ENCODE results near the gene RUFY4.
"Not testable (repeated sequence)": the region's sequence is repeated elsewhere in the genome, so short reads cannot be mapped to it uniquely, and the experiment has no call there.

RUFY4 gene

DNA sequence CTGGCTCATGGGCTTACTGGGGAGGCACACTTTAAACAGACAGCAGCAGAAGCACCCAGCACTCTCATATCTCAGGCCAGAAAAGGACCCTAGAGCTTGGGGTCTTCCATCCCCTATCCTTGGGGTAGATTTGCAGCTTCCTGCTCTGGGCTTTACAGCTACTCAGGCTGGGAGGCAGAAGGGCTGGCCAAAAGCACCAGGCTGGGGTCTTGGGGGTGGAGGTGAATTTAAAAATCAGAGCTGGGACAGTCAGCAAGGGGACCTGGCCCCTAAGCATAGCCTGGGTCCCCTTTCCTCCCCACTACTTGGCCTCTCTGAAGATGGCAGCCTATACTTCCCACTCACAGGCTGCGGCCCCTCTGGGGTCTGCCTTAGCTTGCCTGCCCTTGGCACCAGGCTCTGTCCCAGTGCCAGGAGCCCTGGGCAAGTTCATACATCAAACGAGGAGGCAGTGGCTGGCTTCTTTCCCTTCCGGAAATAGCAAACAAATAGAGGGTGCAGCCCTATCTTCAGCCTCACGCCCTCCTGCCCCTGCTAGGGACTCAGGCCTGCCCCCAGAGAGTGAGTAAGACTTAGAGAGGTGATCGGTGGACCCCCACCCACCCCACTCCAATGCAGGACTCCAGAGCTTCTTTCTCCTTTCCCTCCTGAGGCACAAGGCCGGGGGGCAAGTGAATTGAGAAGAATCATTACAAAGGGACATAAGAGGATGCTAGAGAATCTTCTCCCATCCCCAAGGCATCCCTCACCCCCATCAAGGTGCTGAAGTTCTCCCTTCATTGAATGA is 40.3 kb upstream of the RUFY4 start:
- no peak overlapping the region for H3K4me3 Mint-ChIP-seq
- H3K36me3 Mint-ChIP-seq, result no peaks in the 10 kb centered on the region
- H3K4me1 Mint-ChIP-seq (ENCODE audit: low read depth), result no peaks in the 10 kb centered on the region
- no peaks in the 10 kb centered on the region for H3K27me3 Mint-ChIP-seq
- no peak overlapping the region for H3K27ac Mint-ChIP-seq
- no peaks in the 10 kb centered on the region for H3K9me3 Mint-ChIP-seq (ENCODE audit: low read depth)

- Mint-ChIP-seq H3K27ac (no peak overlapping the region), H3K9me3 (ENCODE audit: low read depth) (no peaks in the 10 kb centered on the region), H3K36me3 (no peaks in the 10 kb centered on the region), H3K4me1 (ENCODE audit: low read depth) (peaks cover 6% of the 10 kb centered on the region), H3K27me3 (no peaks in the 10 kb centered on the region), H3K4me3 (no peak overlapping the region)
These were observed 39.4 kb upstream of the RUFY4 start for GRCh38 chr2:218029366-218030360.

DNA sequence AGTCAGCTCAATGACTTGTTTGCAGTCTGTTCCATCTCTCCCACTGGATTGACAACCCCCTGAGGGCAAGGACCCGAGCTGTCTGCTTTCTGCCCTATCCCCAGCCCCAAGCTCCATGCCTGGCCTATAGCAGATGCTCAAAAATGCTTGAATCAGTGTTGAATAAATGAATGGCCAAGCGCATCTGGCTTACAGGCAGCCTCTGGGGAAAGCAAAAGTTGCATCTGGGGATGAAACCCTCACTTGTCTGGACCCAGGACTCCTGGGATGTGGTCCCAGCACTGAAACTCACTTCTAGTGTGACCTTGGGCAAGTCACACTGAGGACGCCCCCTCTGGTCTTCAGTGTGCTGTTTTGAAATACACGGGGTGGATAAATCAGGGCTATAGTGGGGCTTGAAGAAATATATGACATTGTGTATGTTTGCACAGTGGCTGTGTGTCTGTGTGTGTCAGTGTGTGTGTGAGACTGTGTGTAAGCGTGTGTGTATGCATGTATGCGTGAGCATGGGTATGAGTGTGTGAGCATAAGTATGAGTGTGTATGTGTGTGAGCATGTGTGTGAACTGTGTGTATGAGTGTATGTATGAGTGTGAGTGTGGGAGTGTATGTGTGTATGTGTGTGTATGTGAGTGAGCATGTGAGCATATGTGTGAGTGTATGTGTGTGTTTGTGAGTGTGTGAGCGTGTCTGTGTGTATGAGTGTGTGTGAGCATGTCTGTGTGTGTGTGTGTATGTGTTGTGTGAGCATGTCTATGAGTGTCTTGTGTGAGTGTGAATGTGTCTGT is 38.5 kb upstream of the RUFY4 start:
- H3K27me3 Mint-ChIP-seq, result no peaks in the 10 kb centered on the region

GRCh38 chr2:218031261-218031660 is 37.8 kb upstream of the RUFY4 start:
- Mint-ChIP-seq H3K27me3 (no peaks in the 10 kb centered on the region), H3K9me3 (ENCODE audit: low read depth) (no peaks in the 10 kb centered on the region), H3K4me1 (ENCODE audit: low read depth) (peaks cover 9% of the 10 kb centered on the region), H3K4me3 (no peak overlapping the region), H3K36me3 (no peaks in the 10 kb centered on the region), H3K27ac (no peak overlapping the region)

More for the DNA sequence above, 38.5 kb upstream of the RUFY4 start:
- no peaks in the 10 kb centered on the region for H3K36me3 Mint-ChIP-seq
- peaks cover 9% of the 10 kb centered on the region for H3K4me1 Mint-ChIP-seq (ENCODE audit: low read depth)
- H3K27ac Mint-ChIP-seq, result no peak overlapping the region
- no peak overlapping the region for H3K4me3 Mint-ChIP-seq
- H3K9me3 Mint-ChIP-seq (ENCODE audit: low read depth), result no peaks in the 10 kb centered on the region

DNA sequence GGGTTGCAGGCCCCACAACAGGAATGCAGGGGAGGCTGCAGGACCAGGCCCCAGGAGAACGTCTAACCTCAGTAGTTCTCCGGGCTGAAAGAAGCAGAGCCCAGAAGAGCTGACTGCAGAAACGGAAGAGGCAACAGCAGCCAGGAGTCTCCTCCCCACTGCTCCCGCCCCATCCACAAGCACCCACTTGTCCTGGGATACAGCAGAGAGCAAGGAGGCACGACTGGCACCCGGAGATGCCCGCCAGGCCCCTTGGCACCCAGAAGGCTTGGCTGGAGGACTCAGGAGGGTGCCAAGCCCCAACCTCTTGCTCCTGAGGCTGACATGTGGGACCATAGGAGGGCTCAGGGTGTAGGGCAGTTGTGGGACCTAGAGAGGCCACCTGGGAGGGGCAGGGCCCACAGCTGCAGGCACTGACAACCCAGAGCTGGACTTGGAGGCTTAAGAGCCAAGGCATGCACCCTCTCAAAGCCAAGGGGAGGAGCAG is 37.2 kb upstream of the RUFY4 start:
- Mint-ChIP-seq H3K4me1 (ENCODE audit: low read depth) (peaks cover 9% of the 10 kb centered on the region), H3K4me3 (no peak overlapping the region), H3K27me3 (no peaks in the 10 kb centered on the region), H3K9me3 (ENCODE audit: low read depth) (no peaks in the 10 kb centered on the region), H3K36me3 (no peaks in the 10 kb centered on the region), H3K27ac (no peak overlapping the region)

DNA sequence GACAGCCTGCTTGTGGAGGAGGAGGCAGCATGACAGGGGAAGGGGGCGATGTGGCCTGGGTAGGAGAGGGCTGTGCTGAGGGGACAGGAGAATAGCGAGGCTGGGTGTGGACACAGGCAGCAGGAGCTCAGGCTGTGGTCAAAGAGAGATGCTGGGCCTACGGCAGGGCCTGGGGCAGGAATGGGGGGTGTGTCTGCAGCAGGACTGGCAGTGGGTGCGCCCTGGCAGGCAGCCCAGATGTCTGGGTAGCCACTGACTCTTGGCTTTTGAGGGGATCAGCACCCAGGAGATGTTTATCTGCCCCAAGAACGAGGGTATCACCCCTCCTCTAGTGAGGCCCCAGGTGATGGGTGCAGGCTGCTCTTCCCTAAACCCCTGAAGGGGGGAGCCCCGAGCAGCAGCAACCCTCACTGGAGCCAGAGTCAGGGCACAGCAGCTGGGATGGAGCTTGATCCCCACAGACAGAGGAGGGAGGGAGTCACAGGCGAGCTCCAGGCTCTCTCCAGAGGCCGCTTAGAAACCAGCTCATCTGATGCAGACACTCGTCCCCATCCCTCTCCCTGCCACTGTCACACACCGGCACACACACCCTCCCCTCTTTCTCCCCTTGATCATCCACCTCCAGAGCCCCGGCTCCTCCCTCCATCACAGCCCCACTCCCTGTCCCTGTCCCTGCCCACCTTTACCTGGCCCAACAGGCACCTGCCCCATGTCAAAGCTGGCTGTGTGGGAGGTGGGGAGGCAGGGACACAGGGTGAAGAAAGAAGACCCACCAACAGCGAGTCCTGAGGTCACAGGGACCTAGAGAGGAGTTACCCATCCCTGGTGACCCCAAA is 36.5 kb upstream of the RUFY4 start:
- Mint-ChIP-seq H3K9me3 (ENCODE audit: low read depth) (no peaks in the 10 kb centered on the region), H3K27ac (no peak overlapping the region), H3K4me3 (no peak overlapping the region), H3K36me3 (no peaks in the 10 kb centered on the region), H3K27me3 (no peaks in the 10 kb centered on the region), H3K4me1 (ENCODE audit: low read depth) (peaks cover 9% of the 10 kb centered on the region)

DNA sequence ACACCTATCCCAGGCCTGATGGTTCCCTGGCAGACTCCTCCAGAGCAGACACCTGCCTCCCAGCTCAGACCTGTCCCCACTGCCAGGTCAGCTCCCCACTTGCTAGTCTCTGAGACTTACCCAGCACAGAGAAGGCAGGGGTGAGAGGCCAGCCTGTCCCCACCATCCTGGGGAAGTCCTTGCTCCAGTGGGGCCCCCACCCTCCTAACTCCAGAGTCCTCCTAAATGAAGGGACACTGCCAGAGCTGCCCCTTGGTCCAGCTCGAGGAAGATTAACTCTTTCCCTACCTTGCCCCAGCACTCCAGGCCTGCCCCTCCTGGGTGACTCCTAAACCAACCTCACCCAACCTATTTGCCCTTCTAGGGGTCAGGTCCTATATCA is 35.9 kb upstream of the RUFY4 start:
- Mint-ChIP-seq H3K4me1 (ENCODE audit: low read depth) (peaks cover 9% of the 10 kb centered on the region), H3K4me3 (no peak overlapping the region), H3K27ac (no peak overlapping the region), H3K36me3 (no peaks in the 10 kb centered on the region), H3K9me3 (ENCODE audit: low read depth) (no peaks in the 10 kb centered on the region), H3K27me3 (no peaks in the 10 kb centered on the region)

GRCh38 chr2:218033590-218034496 is 35.2 kb upstream of the RUFY4 start:
- no peaks in the 10 kb centered on the region for H3K9me3 Mint-ChIP-seq (ENCODE audit: low read depth)
- peak overlapping the region; percentile 79 for H3K4me3 Mint-ChIP-seq
- H3K27ac Mint-ChIP-seq, result no peak overlapping the region
- no peaks in the 10 kb centered on the region for H3K36me3 Mint-ChIP-seq
- H3K4me1 Mint-ChIP-seq (ENCODE audit: low read depth), result peaks cover 10% of the 10 kb centered on the region
- no peaks in the 10 kb centered on the region for H3K27me3 Mint-ChIP-seq

DNA sequence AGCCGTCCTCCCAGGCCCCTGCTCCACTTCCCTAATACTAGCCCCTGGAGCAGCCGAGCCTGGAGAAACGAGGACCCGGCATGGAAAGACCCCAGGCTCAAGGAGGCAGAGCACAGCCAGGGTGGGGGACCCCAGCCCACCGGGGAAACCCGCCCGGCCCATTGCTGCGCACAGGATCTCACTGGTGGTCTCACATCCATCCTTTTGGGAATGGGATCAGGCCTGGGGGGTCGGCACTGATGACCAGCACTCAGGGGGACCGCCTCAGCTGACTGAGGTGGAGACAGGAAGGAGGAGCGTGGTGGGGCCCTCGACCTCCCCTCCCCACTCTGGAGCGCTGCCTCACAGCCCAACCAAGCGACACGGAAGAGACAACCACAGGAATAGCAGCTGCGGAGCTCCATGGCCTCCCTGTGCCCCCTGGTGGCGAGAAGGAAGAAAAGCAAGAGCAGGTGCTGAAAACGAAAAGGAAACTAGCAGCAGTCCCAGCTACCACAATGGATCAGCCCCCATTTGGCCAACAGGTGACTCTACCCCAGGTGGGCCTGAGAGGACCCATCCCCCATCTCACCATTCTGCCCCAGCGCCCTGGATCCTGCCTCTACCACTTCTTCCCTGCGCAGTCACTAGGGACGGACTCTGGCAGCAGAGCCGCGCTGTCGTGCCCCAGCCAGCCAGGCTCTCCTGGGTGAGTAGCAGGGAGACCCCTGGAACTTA is 34.4 kb upstream of the RUFY4 start:
- Mint-ChIP-seq H3K4me3 (peak overlapping the region; percentile 79), H3K4me1 (ENCODE audit: low read depth) (peaks cover 16% of the 10 kb centered on the region), H3K27ac (peak overlapping the region; percentile 71)
- not testable (repeated sequence) for H3K9me3 Mint-ChIP-seq (ENCODE audit: low read depth); H3K36me3 Mint-ChIP-seq; H3K27me3 Mint-ChIP-seq

DNA sequence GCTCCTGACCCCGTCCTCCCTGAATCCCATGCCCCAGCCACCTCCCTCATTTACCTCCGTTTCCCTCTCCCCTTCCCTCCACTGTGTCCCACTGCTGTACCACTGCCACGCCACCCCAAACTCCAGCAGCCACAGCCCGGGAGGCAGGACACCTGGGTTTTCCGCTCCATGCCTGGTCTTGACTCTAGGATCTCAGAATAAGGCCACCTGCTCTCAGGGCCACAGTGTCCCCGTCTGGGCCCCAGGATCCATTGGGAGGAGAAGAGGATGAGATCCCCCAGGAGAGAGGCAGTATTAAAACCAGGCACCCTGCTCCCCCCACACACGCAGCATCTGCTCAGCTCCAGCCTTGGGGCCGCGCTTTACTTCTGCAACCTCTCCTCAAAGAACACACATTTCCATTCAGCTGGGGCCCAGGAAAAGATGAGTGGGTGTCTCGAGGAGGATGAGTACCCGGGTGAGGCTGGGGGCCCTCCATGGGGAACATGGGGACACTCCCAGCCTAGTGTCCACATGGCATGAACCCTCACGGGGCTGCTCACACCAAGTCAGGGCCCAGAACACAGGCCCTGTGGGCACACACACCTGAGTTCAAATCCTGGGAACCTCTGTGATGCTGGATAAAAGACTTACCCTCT is 33.5 kb upstream of the RUFY4 start:
- Mint-ChIP-seq H3K4me1 (ENCODE audit: low read depth) (peaks cover 16% of the 10 kb centered on the region), H3K36me3 (no peaks in the 10 kb centered on the region), H3K27me3 (peaks cover 2% of the 10 kb centered on the region), H3K9me3 (ENCODE audit: low read depth) (no peaks in the 10 kb centered on the region), H3K27ac (no peak overlapping the region), H3K4me3 (no peak overlapping the region)

DNA sequence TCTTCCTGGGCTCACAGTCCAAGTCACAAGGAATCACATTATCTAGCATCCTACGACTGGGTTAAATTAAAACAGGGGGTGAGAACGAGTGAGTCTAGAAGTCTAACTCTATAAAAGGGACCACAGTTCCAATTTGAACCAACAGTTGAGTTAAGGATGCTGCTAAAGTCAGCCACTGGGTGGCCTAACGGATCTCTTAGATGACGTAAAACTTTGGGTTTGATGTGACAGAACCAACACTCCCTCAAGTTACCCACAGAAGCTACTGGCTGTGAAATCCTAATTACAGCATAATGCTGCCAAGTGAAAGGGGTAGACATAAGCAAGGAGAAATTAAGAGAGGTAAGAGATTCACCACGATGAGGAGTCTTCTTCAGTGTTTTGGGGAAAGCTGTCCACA is 32.7 kb upstream of the RUFY4 start:
- no peaks in the 10 kb centered on the region for H3K9me3 Mint-ChIP-seq (ENCODE audit: low read depth)
- H3K36me3 Mint-ChIP-seq, result no peaks in the 10 kb centered on the region
- peaks cover 3% of the 10 kb centered on the region for H3K27me3 Mint-ChIP-seq
- H3K4me1 Mint-ChIP-seq (ENCODE audit: low read depth), result peaks cover 16% of the 10 kb centered on the region
- H3K4me3 Mint-ChIP-seq, result peak overlapping the region; percentile 35
- H3K27ac Mint-ChIP-seq, result no peak overlapping the region

DNA sequence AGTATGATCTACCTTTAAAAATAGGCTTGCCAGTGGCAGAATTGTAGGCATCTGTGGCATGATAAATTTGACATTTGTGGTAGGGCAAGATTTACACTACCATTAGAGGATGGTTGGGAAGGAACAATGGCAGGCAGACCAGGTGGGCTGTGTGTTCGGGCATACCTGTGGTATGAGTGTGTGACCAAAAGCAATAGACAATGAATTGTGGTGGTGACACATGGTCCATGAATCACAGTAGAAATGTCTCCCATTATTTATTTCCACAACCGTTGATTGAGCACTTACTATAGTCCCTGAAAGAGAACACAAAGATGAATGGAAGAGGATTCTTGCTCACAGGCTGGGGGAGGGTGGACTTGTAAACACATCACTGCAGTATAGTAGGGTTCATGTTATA is 29.9 kb upstream of the RUFY4 start:
- Mint-ChIP-seq H3K27me3 (peaks cover 3% of the 10 kb centered on the region), H3K4me1 (ENCODE audit: low read depth) (peaks cover 14% of the 10 kb centered on the region), H3K36me3 (no peaks in the 10 kb centered on the region), H3K9me3 (ENCODE audit: low read depth) (no peaks in the 10 kb centered on the region), H3K27ac (no peak overlapping the region), H3K4me3 (no peak overlapping the region)
